ENCODE data around the gene TBC1D5.

- TF ChIP-seq CTCF (IDR thresholded peaks at IDR 0.05) = no peak
- no peak for TF ChIP-seq POLR2A (IDR thresholded peaks at IDR 0.05)
Observed at GRCh38 chr3:17515445-17516234, 226.8 kb downstream of the TBC1D5 start.
